GM19395 (cell line): ENCODE measurements around the gene SNX19.

ENCODE experiments used
- ATAC-seq: cut with Tn5 transposase; IDR thresholded peaks from one replicate; pipeline ENCODE4 v1.9.1; 2021; ENCODE audit warnings: mild to moderate bottlenecking, moderate library complexity; ENCODE audit not compliant: unreplicated experiment

SNX19 gene

DNA sequence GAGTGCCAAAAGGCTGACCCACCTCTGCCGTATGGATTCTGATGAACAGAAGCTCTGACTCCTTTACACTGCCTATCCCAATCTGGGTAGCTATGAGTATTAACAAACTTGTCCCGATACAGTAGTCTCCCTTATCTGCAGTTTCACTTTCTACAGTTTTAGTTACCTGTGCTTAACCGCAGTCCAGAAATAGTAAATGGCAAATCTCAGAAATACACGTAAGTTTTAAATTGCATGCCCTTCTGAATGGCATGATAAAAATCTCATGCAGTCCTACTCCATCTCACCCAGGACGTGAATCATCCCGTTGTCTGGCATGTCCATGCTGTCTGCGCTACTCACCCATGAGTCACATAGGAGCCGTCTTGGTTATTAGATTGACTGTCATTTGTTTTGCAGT is 68.8 kb downstream of the SNX19 start:
- ATAC-seq = no peak

DNA sequence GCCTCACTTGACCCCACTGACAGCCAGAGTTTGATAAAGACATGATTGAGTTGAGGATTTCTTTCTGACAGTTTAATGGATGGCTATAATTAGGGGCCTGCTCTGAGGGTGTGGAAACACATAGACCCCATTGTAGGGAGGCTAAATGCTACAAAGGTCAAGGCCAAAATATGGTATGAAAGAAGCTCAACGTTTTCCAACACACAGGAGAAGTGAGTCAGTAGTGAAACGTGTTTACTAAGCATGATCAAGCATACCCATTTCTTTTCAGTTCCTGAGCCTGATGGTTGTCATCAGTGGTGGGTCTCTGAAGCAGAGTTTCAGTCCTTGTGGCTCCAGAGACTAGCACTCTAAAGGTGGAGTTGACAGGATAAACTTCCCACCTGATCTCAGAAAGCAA is 69.7 kb downstream of the SNX19 start:
- no peak for ATAC-seq

DNA sequence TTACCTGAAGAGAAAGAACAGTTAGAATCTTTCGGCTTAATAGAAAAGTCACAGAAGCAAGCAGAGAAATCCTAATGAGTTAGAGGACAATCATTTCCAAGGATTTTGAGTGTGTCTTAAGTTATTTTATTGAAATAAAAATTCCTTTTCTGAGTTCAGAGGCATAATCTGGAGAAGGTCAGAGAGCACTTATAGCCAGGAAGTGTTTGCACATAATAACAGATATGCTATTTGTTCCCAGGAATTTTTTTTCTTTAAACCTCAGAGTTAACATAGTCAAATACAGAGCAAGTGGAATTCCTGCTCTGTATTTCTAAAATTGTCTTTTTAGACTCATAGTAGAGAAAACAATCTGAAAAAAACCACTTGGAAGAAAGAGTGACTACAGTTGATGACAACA is 74.3 kb downstream of the SNX19 start:
- ATAC-seq = no peak

DNA sequence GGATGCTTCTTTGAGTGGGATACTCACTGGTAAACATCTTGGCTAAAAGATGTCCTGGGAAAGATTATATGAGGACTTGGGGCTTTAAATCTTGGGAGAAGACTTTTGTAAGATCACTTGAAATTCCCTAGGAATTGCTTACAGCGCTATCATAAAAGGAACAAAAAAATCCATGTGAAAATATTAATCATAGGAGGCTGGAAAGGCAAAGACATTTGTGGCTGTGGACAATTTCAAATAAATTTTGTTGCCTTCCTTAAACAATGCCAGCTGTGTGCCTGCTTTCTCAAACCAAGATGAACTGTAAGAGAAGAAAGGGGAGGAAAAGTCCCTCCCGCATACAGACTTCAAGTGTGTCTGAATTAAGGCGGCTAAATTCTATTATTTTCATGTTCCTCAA is 75.6 kb downstream of the SNX19 start:
- no peak for ATAC-seq

DNA sequence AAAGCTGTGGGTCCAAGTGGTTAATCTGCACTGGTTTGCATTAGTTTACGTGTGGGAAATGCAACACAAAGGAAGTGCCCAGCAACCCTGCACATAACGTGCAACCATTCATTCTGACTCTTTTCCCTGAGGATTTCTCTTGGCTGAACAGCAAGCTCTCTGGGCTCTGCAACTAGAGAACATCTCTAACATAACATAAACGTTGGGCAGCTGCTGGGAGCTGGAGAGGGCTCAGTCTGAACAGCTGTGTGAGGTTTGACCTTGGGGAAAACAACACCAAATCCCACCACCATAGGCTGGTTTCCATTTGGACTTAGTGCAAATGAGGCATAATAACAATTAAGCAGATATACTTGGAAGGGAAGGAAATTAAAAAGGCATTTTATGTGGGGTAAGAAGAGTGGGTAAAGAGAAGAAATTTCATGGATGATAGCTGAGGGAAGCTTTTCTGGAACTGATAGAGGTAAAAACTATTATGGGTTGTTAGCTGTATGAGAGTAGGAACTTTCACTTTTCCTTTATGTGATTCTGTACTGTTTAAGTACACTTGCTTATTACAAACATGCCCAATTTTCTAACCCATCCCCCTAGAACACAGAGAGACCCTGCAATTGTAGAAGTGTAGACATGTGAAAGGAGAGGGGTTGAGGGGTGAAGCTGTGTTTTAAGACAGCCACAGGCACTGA is 76.2 kb downstream of the SNX19 start:
- ATAC-seq = no peak

DNA sequence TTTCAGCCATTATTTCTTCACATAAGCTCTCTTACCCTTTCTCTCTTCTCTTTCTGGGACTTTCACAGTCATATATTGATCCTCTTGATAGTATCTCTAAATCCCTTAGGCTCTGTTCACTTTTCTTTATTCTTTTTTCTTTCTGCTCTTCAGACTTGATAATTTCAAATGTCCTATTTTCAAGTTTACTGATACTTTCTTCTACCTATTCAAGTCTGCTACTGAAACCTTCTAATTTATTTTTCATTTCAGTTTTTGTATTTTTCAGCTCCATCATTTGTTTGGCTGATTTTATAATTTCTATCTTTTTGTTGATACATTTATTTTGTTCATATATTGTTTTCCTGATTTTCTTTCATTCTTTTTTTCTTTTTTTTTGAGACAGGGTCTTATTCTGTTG is 79.1 kb downstream of the SNX19 start:
- no peak for ATAC-seq

DNA sequence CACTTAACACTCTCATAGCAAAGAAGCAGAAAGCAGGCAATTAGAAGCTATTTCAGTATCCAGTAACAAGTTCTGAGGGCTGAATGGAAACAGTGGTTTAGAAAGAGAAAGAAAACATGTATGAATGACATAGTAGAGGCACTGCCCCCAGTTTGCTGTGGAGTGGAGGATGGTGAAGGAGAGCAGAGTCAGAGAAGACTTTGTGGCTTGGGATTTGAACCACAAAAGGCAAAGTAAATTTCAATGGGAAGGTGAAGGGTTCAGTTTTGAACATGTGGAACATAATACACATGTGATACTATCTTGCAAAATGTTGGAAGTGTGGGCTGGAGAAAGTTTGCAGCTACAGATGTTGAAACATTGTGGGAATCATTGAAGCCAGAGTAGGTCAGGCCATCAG is 81.4 kb downstream of the SNX19 start:
- no peak for ATAC-seq

DNA sequence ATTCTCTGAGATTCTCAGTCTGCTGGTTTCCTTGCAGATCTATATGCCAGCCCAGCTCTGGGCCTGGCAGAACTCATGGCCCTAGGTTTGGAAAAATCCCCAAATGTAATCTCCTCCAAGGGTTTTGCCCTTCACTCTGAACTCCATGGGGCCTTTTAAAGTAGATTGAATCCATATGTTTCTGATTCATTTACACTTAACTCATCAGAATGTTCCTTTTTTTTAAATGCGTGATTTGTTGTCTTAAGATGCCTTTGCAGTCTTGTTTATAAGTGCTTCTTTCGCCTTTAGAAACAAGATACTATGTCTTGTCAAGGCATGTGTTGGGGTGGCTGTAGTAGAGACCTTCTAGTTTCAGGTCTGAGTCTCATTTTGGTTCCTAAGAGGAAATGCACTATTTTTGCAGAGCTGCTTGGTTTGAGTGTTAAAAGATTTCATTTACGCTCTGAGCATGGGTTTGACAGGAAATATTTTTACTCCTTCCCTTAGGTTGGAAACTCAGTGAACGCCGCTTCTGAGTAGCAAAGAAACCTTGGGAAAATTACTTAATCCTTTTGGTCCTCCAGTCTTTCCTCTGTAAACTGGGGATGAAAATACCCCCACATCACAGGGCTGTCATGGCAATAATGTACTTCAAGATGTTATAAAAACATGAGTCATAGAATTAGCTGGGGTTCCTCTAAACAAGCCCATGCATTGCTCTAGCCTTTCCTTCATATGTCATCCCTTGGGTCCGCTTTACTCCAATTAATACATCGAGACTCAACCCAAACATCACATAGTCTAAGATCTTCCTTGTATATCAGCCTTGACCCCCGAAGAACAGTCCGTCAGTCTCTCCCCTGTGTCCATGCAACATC is 83.5 kb downstream of the SNX19 start:
- no peak for ATAC-seq

DNA sequence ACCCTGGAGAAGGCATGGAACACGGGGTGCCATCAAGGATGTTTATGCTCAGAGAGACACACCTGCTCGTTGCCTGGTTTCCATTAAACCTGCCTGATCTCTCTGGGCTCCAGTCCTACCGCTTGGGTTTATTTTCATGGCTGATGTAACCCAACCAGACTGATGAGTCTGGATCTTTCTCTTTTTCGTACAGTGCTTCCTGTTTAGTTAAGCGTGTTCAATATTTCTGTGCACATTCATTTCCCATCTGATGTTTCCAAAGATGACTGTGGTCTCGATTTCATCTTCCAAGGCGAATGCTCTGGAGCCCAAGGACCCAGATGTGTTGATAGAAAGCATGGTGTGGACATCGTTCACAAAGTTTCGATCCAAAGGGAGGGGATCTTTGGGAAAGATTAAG is 84.3 kb downstream of the SNX19 start:
- ATAC-seq = no peak

DNA sequence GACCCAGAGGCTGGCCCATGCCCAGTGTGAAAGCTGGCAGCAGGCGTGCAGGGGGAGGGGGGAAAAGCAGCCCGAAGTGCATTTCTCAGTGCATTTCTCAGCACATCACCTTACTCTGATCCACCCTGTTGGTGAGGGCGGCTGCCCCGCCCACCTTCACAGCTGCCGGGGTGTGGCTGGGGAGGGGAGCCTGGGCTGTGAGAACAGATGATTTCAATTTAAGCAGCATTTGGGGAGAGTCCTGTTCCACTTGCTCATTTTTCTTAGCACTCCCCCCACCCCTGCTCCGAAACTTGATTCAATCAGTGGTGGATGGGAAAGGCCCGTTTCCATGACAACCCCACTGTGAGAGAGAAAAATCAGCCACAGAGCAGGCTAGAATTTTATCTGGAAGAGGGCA is 84.8 kb downstream of the SNX19 start:
- ATAC-seq = no peak

DNA sequence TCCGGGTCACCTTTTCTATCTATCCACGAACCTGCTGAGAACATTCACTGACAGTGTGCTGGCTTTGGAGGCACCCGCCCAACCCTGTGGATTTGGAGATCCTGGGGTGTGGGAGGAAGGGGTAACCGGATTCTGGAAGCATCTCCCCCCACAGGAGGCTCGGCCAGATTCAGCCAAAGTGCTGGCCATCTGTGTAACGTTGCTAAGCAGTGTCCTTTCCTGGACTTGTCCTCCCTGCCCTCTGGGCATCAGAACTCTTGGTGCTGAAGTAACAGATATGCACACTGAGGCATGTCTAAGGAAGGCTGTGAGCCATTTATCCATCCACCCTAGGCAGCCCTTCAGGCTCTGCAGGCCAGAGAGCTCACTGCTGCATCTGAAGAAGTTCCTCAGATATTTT is 85.7 kb downstream of the SNX19 start:
- no peak for ATAC-seq

DNA sequence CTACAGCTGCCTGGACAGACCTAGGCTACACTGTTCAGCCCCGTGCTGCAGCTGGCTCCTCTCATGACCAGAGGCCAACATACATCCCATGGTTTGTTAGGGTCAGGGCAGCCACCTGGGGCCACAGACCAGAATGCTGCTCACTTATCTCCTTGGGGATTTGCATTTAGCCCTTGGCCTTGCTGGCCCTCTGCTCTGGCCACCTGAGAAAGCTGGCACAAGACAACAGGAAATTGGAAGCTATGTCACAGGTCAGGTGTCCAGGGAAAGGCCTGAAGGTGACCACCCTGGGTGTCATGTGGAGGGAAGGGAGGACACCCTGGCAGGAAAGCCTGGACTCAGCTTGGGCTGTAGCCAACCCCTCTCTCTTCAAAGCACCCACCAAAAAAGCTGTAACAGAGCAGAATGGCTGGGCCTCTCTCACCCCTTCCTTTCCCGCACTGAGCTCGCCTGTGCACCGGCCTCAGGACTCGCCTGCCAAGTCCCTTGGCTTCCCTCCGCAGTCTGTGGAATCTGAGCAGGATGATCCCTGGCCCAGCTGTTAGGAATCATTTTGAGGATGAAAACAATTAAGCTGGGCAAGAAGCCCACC is 86.3 kb downstream of the SNX19 start:
- ATAC-seq = no peak

DNA sequence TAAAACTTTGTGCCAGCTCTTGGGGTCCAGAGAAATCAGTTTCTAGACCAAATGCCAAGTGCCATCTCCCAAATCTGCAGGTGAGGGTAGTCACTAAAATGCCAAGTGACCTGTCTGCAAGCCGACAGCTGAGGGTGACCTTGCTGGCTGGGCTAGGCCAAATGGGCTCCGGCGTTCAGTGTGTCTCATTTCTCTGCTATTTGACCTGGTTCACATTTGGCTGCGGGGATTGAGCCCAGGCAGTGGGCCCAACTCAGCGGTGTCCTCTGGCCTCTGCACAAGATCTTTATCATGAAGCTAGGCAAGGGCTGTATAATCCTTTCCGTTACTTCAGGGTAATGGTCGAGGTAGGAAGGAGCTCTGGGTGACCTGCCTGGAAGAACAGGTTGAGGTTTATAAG is 87.5 kb downstream of the SNX19 start:
- no peak for ATAC-seq

DNA sequence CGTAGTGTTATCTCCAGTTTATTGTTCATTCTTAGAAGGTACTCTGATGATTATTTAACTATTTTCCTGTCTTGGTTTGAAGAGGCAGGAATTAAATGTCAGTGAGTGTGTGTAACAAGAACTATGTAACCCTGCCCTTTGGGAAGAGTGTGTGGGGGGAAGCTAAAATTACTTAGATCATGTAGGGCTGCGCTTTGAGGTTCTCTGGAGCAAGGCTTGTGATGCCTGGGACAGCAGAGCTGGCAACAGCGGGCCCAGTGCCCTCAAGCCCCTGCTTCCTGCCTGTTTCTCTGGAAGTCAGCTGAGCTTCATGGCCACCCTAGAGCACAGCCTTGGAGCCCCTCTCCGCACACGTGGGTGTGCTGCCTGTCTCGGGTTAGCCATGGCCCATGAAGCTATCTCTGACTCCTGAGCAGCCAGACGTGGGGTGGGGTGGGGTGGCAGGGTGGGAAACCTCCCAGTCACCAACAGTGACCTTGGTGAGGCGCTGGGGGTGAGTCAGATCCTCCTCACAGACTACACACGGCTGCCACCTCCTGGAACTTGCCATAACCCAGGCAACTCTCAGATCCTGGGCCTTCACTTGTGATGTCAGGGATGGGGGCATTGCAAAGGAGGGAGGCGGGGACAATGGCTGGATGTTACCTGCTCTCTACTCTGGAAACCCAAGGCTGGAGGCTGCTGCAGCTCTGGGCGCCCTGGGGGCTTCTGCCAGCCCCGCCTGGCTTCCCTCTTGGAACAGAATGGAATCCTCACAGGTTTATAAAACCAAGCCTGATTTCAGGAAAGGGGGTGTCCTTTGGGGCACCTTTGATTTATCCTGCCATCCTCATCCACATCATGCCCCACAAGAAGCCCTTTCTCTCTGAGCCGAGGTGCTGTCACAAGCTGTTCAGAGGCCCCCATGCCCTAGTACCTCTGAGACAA is 88.6 kb downstream of the SNX19 start:
- ATAC-seq = no peak

DNA sequence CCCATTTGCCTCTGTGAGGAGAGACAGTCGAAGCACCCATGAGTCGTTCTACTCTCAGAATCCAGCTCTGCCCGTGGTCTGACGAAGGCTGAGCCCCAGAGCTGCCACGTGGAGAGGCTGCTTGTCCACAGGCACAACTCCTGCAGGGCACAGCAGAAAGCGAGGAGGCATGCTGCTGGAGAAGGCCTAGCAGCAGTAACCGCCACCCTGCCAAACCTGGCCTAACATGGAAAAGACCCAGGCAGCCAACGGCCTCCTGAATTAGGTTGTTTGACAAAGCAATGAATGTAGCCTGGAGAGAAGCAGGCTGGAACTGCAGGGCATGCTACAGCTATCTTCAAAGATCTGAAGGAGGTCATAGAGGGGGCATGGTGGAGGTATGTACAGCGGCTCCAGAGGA is 89.7 kb downstream of the SNX19 start:
- no peak for ATAC-seq

DNA sequence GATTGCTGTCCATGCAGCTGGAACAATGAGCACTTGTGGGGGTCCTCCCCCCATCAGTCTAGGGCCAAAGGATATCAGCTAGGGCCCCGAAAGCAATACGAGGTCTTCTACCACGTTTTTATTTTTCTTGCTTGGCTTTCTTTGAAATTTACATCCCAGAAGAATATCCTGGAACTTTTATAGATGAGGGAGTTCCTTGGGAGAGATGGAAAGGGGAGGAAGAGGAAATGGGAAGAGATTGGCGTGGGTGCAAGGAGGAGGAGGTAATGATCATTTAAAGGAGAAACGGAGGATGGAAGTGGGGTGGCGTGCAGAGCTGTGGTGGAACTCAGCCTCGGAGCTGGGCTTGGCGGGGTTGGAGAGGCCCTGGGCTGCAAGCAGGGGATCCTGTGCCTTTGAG is 90.3 kb downstream of the SNX19 start:
- ATAC-seq = no peak

DNA sequence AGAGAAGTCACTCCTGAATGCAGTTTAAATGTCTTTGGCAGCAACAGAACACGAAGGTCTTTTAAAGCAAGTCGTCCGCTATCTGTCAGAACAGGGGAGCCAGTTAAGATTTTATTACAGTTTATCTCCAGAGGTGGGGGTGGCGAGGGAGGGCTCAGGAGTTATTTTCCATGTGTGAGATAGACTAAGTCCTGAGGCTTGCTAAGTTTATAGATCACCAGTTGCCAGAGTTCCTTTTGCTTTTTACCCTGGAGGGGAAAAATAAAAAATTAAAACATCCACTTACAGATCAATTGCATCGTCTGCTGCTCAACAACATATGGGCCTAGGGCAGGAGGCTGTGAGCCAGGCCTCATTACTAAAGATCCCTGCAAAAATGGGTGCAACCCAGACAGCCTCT is 90.7 kb downstream of the SNX19 start:
- ATAC-seq = no peak
